ENCODE results near the gene CEP135. TPM values are rescaled to one million over a fixed set of nuclear protein-coding genes. Genes with fewer than 3 reads are reported as not detected.

CEP135 gene
- 4.2 to 5.6 TPM (median 5.4 TPM) in 5 replicates for total RNA-seq (2022; extraction: Qiagen RNA extraction)

GRCh38 chr4:55948726-55949481 is at the start of gene CEP135:
TSS of gene CEP135 (plus strand) at chr4:55948945. CDS start at chr4:55952131, 3,186 bp downstream.

Other genes starting within 250 kb of the CEP135 start
- gene EXOC1L, start 129.2 kb upstream of the CEP135 start, total RNA-seq (2022; extraction: Qiagen RNA extraction) = not detected in 5 replicates
- gene EXOC1, start 95.3 kb upstream of the CEP135 start, total RNA-seq (2022; extraction: Qiagen RNA extraction) = 13.4 to 17.7 TPM (median 14.3 TPM) in 5 replicates

All from A549 treated with Mapracorat at 1 μM for 4 hours (cell line).